Tibial nerve (tissue), 4 donors: ENCODE data around the gene SLC25A40.

Experiments used
- EP300 ChIP-seq, 2 donors: sonication (generic); formaldehyde crosslinking; IDR thresholded peaks; one replicate each; pipeline ENCODE4 v1.6.1; 2017; ENCODE audit warnings: antibody characterized with exemption in 2 of 2, mild to moderate bottlenecking in 1 of 2
- TF ChIP-seq, protein P1 (sequence below), 5 experiments: fragments of 200-600 bp in 3 of 5; fragments of 450-650 bp in 2 of 5; sonication (generic) in 3 of 5; IDR thresholded peaks; one replicate each; pipeline ENCODE4 v1.5.1; 2016 to 2019; ENCODE audit warnings: antibody characterized with exemption in 5 of 5, mild to moderate bottlenecking in 3 of 5, moderate library complexity in 2 of 5

DNA sequence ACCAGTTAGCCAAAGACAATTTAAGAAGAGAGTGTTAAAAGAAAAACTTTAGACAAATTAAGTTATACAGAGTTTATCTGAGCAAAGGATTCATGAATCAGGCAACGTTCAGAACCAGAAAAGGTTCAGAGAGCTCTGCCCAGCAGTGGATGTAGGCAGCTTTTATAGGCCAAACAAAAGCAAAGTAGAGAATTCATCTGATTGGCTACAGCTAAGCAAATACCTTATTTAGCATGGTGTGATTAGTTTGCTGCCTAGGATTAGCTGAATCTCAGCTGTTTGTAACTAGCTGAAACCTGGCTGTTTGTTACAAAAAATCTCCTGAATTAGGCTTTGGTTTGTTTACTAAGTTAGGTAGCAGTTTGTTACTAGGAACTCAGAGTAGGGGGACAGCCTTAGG, 66.0 kb downstream of the SLC25A40 start:
- TF ChIP-seq, protein P1, sequence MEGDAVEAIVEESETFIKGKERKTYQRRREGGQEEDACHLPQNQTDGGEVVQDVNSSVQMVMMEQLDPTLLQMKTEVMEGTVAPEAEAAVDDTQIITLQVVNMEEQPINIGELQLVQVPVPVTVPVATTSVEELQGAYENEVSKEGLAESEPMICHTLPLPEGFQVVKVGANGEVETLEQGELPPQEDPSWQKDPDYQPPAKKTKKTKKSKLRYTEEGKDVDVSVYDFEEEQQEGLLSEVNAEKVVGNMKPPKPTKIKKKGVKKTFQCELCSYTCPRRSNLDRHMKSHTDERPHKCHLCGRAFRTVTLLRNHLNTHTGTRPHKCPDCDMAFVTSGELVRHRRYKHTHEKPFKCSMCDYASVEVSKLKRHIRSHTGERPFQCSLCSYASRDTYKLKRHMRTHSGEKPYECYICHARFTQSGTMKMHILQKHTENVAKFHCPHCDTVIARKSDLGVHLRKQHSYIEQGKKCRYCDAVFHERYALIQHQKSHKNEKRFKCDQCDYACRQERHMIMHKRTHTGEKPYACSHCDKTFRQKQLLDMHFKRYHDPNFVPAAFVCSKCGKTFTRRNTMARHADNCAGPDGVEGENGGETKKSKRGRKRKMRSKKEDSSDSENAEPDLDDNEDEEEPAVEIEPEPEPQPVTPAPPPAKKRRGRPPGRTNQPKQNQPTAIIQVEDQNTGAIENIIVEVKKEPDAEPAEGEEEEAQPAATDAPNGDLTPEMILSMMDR (IDR thresholded peaks at IDR 0.05), result no peak
- TF ChIP-seq EP300 (IDR thresholded peaks at IDR 0.05), result no peak
